ENCODE measurements around the gene GFM2.
"Not testable (repeated sequence)": the region's sequence is repeated elsewhere in the genome, so short reads cannot be mapped to it uniquely, and the experiment has no call there.

The GFM2 gene

GRCh38 chr5:74766849-74767578 lies at the start of gene GFM2, which contains the start of gene NSA2:
Gene GFM2, minus strand, starts transcription at chr5:74767117. Its CDS starts 3,375 bp downstream, at chr5:74763742.
Gene NSA2, plus strand, starts transcription at chr5:74767249. Its CDS starts 112 bp downstream, at chr5:74767361.
- peak; percentile 87 to 92 for DNase-seq

- no peak for DNase-seq
Measured at GRCh38 chr5:74810915-74811314, 44.0 kb upstream of the GFM2 start.

- DNase-seq: no peak
Measured at GRCh38 chr5:74801941-74802340, 35.0 kb upstream of the GFM2 start.

- no peak for DNase-seq
Measured at GRCh38 chr5:74801197-74801596, 34.3 kb upstream of the GFM2 start.

GRCh38 chr5:74798977-74799911 lies 32.3 kb upstream of the GFM2 start:
- DNase-seq: no peak

GRCh38 chr5:74791669-74792068 lies 24.8 kb upstream of the GFM2 start:
- not testable (repeated sequence) for DNase-seq

- no peak for DNase-seq
Measured at GRCh38 chr5:74787424-74787823, 20.5 kb upstream of the GFM2 start.

GRCh38 chr5:74786851-74787250 lies 19.9 kb upstream of the GFM2 start:
- no peak for DNase-seq

GRCh38 chr5:74778609-74779008 lies 11.7 kb upstream of the GFM2 start:
- no peak for DNase-seq

GRCh38 chr5:74772359-74772758 lies 5.4 kb upstream of the GFM2 start:
- peak; percentile 12 to 29 for DNase-seq

GRCh38 chr5:74767579-74767913 lies 629 bp upstream of the GFM2 start:
- DNase-seq: peak; percentile 19 to 28

- DNase-seq: peak; percentile 71 to 74
Measured at GRCh38 chr5:74766418-74766848, 484 bp downstream of the GFM2 start.

GRCh38 chr5:74765929-74766328 lies 988 bp downstream of the GFM2 start:
- DNase-seq: no peak

GRCh38 chr5:74765201-74765600 lies 1.7 kb downstream of the GFM2 start:
- no peak for DNase-seq

- DNase-seq: no peak
Measured at GRCh38 chr5:74763504-74763903, 3.4 kb downstream of the GFM2 start.

- DNase-seq: no peak
Measured at GRCh38 chr5:74762599-74762998, 4.3 kb downstream of the GFM2 start.

GRCh38 chr5:74761241-74761640 lies 5.7 kb downstream of the GFM2 start:
- no peak for DNase-seq

- DNase-seq: not testable (repeated sequence)
Measured at GRCh38 chr5:74748742-74749141, 18.2 kb downstream of the GFM2 start.

GRCh38 chr5:74738406-74738805 lies 28.5 kb downstream of the GFM2 start:
- no peak for DNase-seq

GRCh38 chr5:74736759-74737158 lies 30.2 kb downstream of the GFM2 start:
- DNase-seq: no peak

- no peak for DNase-seq
Measured at GRCh38 chr5:74725331-74725730, 41.6 kb downstream of the GFM2 start.

GRCh38 chr5:74722271-74722670 lies 44.6 kb downstream of the GFM2 start:
- no peak for DNase-seq

GRCh38 chr5:74717596-74717995 lies 49.3 kb downstream of the GFM2 start:
- no peak for DNase-seq

- DNase-seq: no peak
Measured at GRCh38 chr5:74693191-74693590, 73.7 kb downstream of the GFM2 start.
